Trophoblast cell (in vitro differentiated cells and primary cell): ENCODE measurements around the gene KHDC4.

Experiments
- DNase-seq, 2 donors: peaks; one replicate each; pipeline ENCODE4 v3.0.0-alpha.2; 2016
- H2AFZ ChIP-seq: 2 replicates; pipeline ENCODE4 v1.6.1; 2013; ENCODE audit warnings: low read length, moderate library complexity, mild to moderate bottlenecking; ENCODE audit not compliant: insufficient read depth, poor library complexity
- H2AK5ac ChIP-seq: 2 replicates; pipeline ENCODE4 v1.6.1; 2013; ENCODE audit warnings: mild to moderate bottlenecking, low read length
- H2BK120ac ChIP-seq: 2 replicates; pipeline ENCODE4 v1.6.1; 2013; ENCODE audit warnings: low read length, mild to moderate bottlenecking, moderate library complexity; ENCODE audit not compliant: insufficient read depth, poor library complexity
- H2BK12ac ChIP-seq: 2 replicates; pipeline ENCODE4 v1.6.1; 2013; ENCODE audit warnings: mild to moderate bottlenecking, low read length, moderate library complexity
- H2BK5ac ChIP-seq: 2 replicates; pipeline ENCODE4 v1.6.1; 2013; ENCODE audit warnings: low read length, low read depth, moderate library complexity, mild to moderate bottlenecking; ENCODE audit not compliant: poor library complexity
- H3K14ac ChIP-seq: 2 replicates; pipeline ENCODE4 v1.6.1; 2013; ENCODE audit warnings: mild to moderate bottlenecking, low read length
- H3K18ac ChIP-seq: 2 replicates; pipeline ENCODE4 v1.6.1; 2013; ENCODE audit warnings: mild to moderate bottlenecking, low read length
- H3K23ac ChIP-seq: 2 replicates; pipeline ENCODE4 v1.6.1; 2013; ENCODE audit warnings: low read length
- H3K27ac ChIP-seq: 2 replicates; pipeline ENCODE4 v1.5.1; 2013; ENCODE audit warnings: low read depth, mild to moderate bottlenecking, inconsistent platforms, low read length, moderate library complexity
- H3K27me3 ChIP-seq: 2 replicates; pipeline ENCODE4 v1.6.1; 2013; ENCODE audit warnings: inconsistent platforms, mild to moderate bottlenecking, low read length, moderate library complexity; ENCODE audit not compliant: insufficient read depth
- H3K36me3 ChIP-seq, 2 experiments: 1 replicate in 1 of 2; 2 replicates in 1 of 2; pipeline ENCODE4 v1.6.1; 2013; ENCODE audit warnings: low read length in 2 of 2, mild to moderate bottlenecking in 2 of 2, moderate library complexity in 1 of 2; ENCODE audit not compliant: insufficient read depth in 2 of 2, control insufficient read depth in 1 of 2
- H3K4ac ChIP-seq: 2 replicates; pipeline ENCODE4 v1.6.1; 2013; ENCODE audit warnings: low read depth, mild to moderate bottlenecking, low read length, moderate library complexity
- H3K4me1 ChIP-seq, 2 experiments: 1 replicate in 1 of 2; 2 replicates in 1 of 2; pipeline ENCODE4 v1.6.1; 2013; ENCODE audit warnings: low read length in 2 of 2, mild to moderate bottlenecking in 2 of 2, moderate library complexity in 1 of 2; ENCODE audit not compliant: insufficient read depth in 2 of 2, control insufficient read depth in 1 of 2
- H3K4me2 ChIP-seq: 2 replicates; pipeline ENCODE4 v1.6.1; 2013; ENCODE audit warnings: inconsistent platforms, mild to moderate bottlenecking, low read length, moderate library complexity
- H3K4me3 ChIP-seq: 2 replicates; pipeline ENCODE4 v1.5.1; 2013; ENCODE audit warnings: mild to moderate bottlenecking, low read depth, low read length, inconsistent platforms
- H3K79me1 ChIP-seq: one replicate; pipeline ENCODE4 v1.6.1; 2013; ENCODE audit warnings: low read length
- H3K79me2 ChIP-seq: 2 replicates; pipeline ENCODE4 v1.6.1; 2013; ENCODE audit warnings: low read length, mild to moderate bottlenecking; ENCODE audit not compliant: control insufficient read depth, insufficient read depth, poor library complexity
- H3K9ac ChIP-seq: 2 replicates; pipeline ENCODE4 v1.6.1; 2013; ENCODE audit warnings: mild to moderate bottlenecking, low read length
- H3K9me3 ChIP-seq: 2 replicates; pipeline ENCODE4 v1.6.1; 2013; ENCODE audit warnings: low read depth, mild to moderate bottlenecking, control low read depth, inconsistent platforms, low read length; ENCODE audit not compliant: insufficient read depth
- H4K12ac ChIP-seq: 2 replicates; pipeline ENCODE4 v1.6.1; 2013; ENCODE audit warnings: low read depth, mild to moderate bottlenecking, low read length, moderate library complexity
- H4K8ac ChIP-seq: 2 replicates; pipeline ENCODE4 v1.6.1; 2013; ENCODE audit warnings: low read depth, mild to moderate bottlenecking, low read length, moderate library complexity
- H4K91ac ChIP-seq: one replicate; pipeline ENCODE4 v1.6.1; 2013; ENCODE audit warnings: low read depth, mild to moderate bottlenecking, low read length, moderate library complexity
- WGBS: extraction: QIAGEN DNeasy Blood & Tissue Kit; methylation state at CpG from one replicate; pipeline ENCODE4 v1.1.7; 2013; ENCODE audit warnings: missing lambda C conversion rate; ENCODE audit not compliant: insufficient read length, insufficient coverage; ENCODE audit errors: extremely low coverage; 5-methylcytosine and 5-hydroxymethylcytosine counted together

Gene KHDC4

GRCh38 chr1:155920717-155921116 is 13.5 kb downstream of the KHDC4 start:
- H3K27me3 ChIP-seq = no peaks in the 10 kb centered on the region

GRCh38 chr1:155919801-155920200 is 14.4 kb downstream of the KHDC4 start:
- Histone ChIP-seq H3K4me2 (no peak overlapping the region), H3K9ac (no peak overlapping the region), H3K9me3 (no peaks in the 10 kb centered on the region), H2BK5ac (no peak overlapping the region), H2AK5ac (no peak overlapping the region), H4K91ac (no peak overlapping the region), H4K12ac (no peak overlapping the region), H3K79me1 (no peaks in the 10 kb centered on the region), H3K79me2 (no peaks in the 10 kb centered on the region), H3K4me1 (no peaks in the 10 kb centered on the region), H4K8ac (no peak overlapping the region), H2BK12ac (no peak overlapping the region), H3K27ac (no peak overlapping the region), H3K4ac (no peak overlapping the region), H3K23ac (no peak overlapping the region), H3K27me3 (no peaks in the 10 kb centered on the region), H3K18ac (no peak overlapping the region), H3K4me3 (no peak overlapping the region), H2BK120ac (no peak overlapping the region), H3K14ac (no peak overlapping the region), H3K36me3 (peaks cover 44 to 67% of the 10 kb centered on the region in 2 experiments), H2AFZ (no peak overlapping the region)
- no peak for DNase-seq
- no CpG with 5 or more reads among the region's 2 CpGs for WGBS

More at GRCh38 chr1:155920717-155921116, 13.5 kb downstream of the KHDC4 start:
- H3K14ac ChIP-seq = no peak overlapping the region
- no CpG with 5 or more reads among the region's 3 CpGs for WGBS
- H2AFZ ChIP-seq = no peak overlapping the region
- H4K91ac ChIP-seq = no peak overlapping the region
- H3K27ac ChIP-seq = no peak overlapping the region
- no peak overlapping the region for H3K4ac ChIP-seq
- no peaks in the 10 kb centered on the region for H3K9me3 ChIP-seq
- H4K12ac ChIP-seq = no peak overlapping the region
- no peak overlapping the region for H2BK12ac ChIP-seq
- no peak overlapping the region for H2BK5ac ChIP-seq
- no peaks in the 10 kb centered on the region for H3K79me1 ChIP-seq
- H3K4me1 ChIP-seq = no peaks in the 10 kb centered on the region
- no peak overlapping the region for H4K8ac ChIP-seq
- H3K36me3 ChIP-seq = peaks cover 43 to 67% of the 10 kb centered on the region in 2 experiments
- H2AK5ac ChIP-seq = no peak overlapping the region
- H3K4me3 ChIP-seq = no peak overlapping the region
- no peak overlapping the region for H3K23ac ChIP-seq
- no peak overlapping the region for H3K18ac ChIP-seq
- H3K4me2 ChIP-seq = no peak overlapping the region
- no peak overlapping the region for H2BK120ac ChIP-seq
- H3K79me2 ChIP-seq = no peaks in the 10 kb centered on the region
- no peak overlapping the region for H3K9ac ChIP-seq
- DNase-seq = no peak

GRCh38 chr1:155918660-155919059 is 15.6 kb downstream of the KHDC4 start:
- H3K4me3 ChIP-seq = no peak overlapping the region
- no peaks in the 10 kb centered on the region for H3K4me1 ChIP-seq
- H3K36me3 ChIP-seq = peaks cover 35 to 64% of the 10 kb centered on the region in 2 experiments
- no peaks in the 10 kb centered on the region for H3K79me1 ChIP-seq
- no peak overlapping the region for H3K9ac ChIP-seq
- no peak overlapping the region for H3K4ac ChIP-seq
- H3K23ac ChIP-seq = no peak overlapping the region
- no peak overlapping the region for H2BK12ac ChIP-seq
- no peak overlapping the region for H2BK120ac ChIP-seq
- H3K27me3 ChIP-seq = no peaks in the 10 kb centered on the region
- H3K27ac ChIP-seq = no peak overlapping the region
- no peak overlapping the region for H2BK5ac ChIP-seq
- H4K12ac ChIP-seq = no peak overlapping the region
- no peak overlapping the region for H4K8ac ChIP-seq
- no CpG with 5 or more reads among the region's 3 CpGs for WGBS
- H2AK5ac ChIP-seq = no peak overlapping the region
- H3K18ac ChIP-seq = no peak overlapping the region
- no peak overlapping the region for H3K4me2 ChIP-seq
- H4K91ac ChIP-seq = no peak overlapping the region
- no peak for DNase-seq
- no peaks in the 10 kb centered on the region for H3K9me3 ChIP-seq
- no peak overlapping the region for H2AFZ ChIP-seq
- H3K79me2 ChIP-seq = no peaks in the 10 kb centered on the region
- no peak overlapping the region for H3K14ac ChIP-seq

- no peak overlapping the region for H2AFZ ChIP-seq
- H3K79me1 ChIP-seq = peaks cover 6% of the 10 kb centered on the region
- WGBS = no CpG with 5 or more reads among the region's 6 CpGs
- DNase-seq = no peak
- no peak overlapping the region for H3K9ac ChIP-seq
- H4K8ac ChIP-seq = no peak overlapping the region
- no peak overlapping the region for H3K4me3 ChIP-seq
- no peak overlapping the region for H3K23ac ChIP-seq
- H3K18ac ChIP-seq = no peak overlapping the region
- H3K9me3 ChIP-seq = no peaks in the 10 kb centered on the region
- peaks cover 26 to 39% of the 10 kb centered on the region in 2 experiments for H3K36me3 ChIP-seq
- H3K79me2 ChIP-seq = peaks cover 3% of the 10 kb centered on the region
- peaks cover 0 to 2% of the 10 kb centered on the region in 2 experiments for H3K4me1 ChIP-seq
- H3K14ac ChIP-seq = no peak overlapping the region
- H3K27ac ChIP-seq = no peak overlapping the region
- no peak overlapping the region for H2AK5ac ChIP-seq
- H4K12ac ChIP-seq = no peak overlapping the region
- no peak overlapping the region for H2BK12ac ChIP-seq
- no peak overlapping the region for H2BK120ac ChIP-seq
- no peaks in the 10 kb centered on the region for H3K27me3 ChIP-seq
- H3K4ac ChIP-seq = no peak overlapping the region
- H4K91ac ChIP-seq = no peak overlapping the region
- no peak overlapping the region for H3K4me2 ChIP-seq
- no peak overlapping the region for H2BK5ac ChIP-seq
These were observed 20.1 kb downstream of the KHDC4 start for GRCh38 chr1:155913969-155914757.
